Umbilical cord (tissue), 2 donors: ENCODE measurements around the gene SLC25A4. TPM values are rescaled to one million over a fixed set of nuclear protein-coding genes. Genes with fewer than 3 reads are reported as not detected.
"Not testable (repeated sequence)": the region's sequence is repeated elsewhere in the genome, so short reads cannot be mapped to it uniquely, and the experiment has no call there.

Experiments
- DNase-seq: peaks from one replicate; pipeline ENCODE4 v3.0.0-alpha.2; 2015; ENCODE audit warnings: low spot score
- total RNA-seq: library from RNA; depleted of rRNA; stranded (reverse); fragments of >200 nt; gene quantifications from one replicate; pipeline ENCODE4 v1.2.3, GENCODE V29; 2014; ENCODE audit warnings: low replicate concordance; ENCODE audit not compliant: insufficient read depth

SLC25A4 gene
- total RNA-seq, 1 donor from 2014 or later: 12.5 TPM

DNA sequence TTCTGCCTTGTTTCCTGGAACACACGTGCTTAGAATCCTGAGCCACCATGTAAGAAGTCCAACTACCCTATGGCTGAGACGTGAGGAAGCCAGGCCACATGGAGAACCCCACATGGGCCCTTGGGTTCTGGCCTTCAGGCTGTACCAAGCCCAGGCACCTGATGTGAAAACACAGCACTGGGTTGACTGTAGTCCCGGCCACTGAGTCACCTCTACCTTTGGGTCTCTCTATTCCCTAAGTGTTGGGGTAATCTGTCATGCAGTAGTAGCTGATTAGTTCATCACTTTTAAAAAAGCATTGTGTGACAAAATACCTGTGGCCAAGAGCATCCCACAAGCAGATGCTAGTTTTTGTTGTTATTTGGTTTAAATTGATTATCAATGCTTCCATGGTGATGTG, 36.4 kb downstream of the SLC25A4 start:
- no peak for DNase-seq

DNA sequence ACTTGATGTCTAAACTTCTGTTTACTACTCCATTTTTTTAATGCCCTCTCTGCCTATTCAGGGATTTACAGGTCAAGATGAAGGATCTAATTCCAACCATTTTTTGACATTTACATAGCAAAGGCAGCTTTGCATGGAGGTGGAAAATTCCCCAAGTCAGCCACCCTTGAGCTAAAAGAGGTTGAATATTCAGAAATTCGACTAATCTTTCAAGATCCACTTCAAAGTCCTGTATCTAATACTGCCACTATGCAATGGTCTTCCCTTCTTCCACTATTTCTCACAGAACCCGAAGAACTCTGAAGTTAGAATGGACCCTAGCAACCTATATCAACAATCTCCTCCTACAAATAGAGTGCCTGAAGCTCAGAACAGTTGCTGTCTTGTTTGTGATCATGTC, 39.2 kb downstream of the SLC25A4 start:
- DNase-seq: no peak

DNA sequence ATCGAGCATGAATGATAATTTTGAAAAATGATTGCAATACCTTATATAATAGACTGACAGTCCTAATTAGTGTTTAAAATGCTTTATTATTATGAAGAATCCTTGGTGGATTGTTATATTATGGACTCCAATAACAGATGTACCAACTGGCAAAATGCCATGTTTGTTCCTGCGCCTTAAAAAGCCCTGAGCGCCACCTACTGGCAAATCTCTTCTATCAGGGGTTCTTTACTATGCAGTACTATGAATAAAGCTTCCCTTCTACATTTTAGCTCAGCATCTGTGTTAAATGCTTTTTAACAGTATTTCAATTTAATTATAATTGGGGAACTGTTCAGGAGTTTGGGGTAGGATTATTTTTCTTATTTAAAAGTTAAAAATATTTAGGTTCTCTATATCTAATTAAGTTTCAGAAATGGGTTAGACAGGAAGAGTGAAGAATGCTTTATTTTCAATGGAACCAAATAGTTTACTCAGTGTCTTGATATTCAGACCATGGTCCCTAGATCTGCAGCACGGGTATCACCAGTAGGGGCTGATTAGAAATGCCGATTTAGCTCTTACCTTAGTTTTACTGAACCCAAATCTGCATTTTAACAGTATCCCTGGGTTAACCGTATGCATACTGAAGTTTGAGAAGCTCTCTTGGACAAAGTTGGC, 40.7 kb downstream of the SLC25A4 start:
- peak; percentile 87 for DNase-seq

DNA sequence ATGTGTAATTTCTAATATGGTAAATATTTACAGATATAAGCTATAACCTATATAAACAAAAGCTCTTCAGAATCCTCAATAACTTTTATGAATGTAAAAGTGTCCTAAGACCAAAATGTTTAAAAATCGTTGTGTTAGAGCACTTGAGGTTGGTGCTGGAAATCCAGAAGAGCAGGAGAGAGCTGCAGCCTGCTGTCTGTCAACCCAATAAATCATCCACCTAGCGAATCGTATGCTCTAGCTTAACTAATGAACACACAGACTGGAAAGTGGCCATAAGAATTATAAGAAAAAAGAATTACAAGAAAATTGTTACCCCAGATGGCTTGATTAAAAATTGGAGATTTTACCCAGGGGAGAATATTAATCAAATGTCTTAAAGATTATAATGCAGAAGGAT, 43.7 kb downstream of the SLC25A4 start:
- no peak for DNase-seq

DNA sequence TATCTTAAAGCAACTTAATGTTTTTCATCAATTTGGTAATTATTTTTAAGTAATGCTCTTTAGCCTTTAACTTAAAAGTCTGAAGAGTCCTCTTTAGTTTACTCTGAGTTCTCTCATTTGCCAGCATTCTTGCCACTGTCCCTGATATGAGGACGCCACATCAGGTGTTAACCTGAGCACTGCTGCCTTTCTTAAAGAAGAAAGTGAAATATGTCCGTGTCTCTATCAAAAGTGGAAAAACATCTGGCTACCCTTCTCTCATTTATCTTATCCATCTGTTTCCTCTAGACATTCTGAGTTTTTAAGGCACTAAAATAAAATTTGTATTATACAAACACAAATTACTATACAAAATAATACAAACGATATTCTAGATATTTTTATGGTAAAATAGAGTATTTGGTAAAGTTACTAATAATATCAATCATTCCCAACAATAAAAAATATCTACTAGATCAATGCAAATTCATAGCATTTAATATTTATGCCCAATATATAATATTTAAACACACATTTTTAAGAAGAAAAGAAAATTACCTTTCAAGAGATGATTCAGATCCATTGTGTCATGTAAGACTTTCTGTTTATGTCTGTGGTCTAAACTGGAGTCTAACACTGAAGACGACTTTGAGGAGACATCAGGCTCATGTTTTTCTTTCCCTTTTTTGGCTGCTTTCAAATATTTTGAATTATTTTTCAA, 46.7 kb downstream of the SLC25A4 start:
- DNase-seq: no peak

DNA sequence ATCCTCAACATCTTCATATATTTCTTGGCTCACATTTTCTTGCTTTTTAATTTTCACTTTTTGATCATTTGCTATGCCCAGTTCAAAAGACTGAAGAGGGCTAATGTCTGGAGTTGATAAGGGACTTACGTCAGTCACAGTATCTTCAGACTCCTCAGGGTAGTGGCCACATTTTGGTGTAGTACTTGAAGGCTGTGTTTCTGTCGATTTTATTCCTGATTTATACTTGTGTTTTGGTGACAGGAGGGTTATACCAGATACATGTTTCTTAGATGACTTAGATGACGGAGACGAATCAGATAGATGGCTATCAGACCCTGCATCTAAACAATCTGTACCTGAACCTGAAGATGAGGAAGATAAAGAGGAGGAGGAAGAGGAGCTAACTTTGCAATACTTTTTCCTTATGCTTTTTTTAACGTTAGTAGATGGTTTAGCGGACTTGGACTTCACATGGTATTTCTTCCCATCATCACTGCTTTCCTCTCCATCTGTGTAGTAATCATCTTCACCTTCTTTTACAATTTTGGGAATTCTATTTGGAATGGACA, 47.3 kb downstream of the SLC25A4 start:
- DNase-seq: no peak

DNA sequence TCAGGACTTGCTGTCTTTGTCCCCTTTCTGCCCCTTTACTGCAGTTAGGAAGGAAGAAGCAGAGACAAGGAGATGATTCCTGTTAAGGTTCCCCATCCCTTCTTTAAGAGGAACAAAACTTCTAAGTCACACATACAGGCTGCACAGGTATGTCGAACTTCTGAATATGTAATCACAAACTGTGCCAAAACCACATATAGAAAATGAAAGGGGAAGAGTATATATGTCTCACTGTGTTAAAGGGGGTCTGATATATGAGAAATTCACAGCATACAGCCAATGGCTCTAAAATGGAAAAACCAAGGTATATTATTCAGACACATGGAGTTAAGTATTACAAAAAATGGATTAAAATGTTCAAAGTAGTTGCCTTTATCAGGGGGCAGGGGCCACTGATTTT, 49.0 kb downstream of the SLC25A4 start:
- no peak for DNase-seq

DNA sequence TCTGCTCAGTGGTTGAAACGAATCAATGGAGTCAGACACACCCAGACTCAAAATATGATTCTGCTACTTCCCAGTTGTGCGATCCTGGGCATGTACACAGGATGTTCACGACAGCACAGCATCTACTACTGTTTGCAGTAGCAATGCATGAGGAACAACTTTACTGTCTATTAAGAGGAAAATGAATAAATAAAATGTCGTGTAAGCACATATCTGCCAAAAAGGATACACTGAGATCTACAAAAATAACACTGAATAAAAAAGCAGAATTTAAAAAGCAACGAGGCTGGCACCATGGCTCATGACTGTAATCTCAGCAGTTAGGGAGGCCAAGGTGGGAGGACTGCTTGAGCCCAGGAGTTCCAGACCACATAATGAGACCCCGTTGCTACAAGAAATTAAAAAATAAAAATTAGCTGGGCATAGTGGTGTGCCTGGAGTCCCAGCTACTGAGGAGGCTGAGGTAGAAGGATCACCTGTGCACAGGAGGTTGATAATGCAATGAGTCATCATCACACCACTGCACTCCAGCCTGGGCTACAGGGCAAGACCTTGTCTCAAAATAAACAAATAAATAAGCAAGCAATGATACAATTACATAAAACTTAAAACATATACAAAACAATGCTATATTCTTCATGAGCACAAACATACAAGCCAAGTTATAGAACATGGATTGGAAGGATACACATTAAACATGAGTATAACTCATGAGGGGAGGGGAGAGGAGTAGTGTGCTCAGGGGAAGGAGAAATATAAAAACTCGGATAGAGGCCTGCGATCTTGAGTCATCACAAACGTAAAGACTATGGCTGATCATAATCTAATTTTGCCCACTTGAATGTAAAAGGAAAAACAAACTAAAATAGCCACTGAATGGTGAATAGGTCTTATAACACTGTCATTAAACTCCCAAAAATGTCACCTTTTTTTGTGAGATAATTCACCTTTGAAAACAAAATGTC, 52.1 kb downstream of the SLC25A4 start:
- no peak for DNase-seq

DNA sequence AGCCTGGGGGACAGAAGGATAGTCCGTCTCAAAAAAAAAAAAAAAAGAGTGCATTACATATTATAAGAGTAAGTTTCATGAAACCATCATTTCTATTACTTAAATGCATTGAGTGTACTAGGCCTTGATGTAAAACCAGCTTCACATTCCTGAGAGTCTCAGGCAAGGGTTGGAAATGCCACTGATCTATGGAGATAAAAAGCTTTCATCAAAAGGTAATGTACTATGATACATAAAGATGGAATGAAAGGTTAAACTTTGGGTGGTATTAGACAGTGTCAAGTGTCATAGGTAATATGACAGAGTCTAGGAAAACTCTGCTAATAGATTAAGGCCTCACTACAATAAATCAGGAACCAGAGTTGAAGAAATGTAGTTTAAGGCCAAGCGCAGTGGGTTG, 53.4 kb downstream of the SLC25A4 start:
- peak; percentile 22 for DNase-seq

DNA sequence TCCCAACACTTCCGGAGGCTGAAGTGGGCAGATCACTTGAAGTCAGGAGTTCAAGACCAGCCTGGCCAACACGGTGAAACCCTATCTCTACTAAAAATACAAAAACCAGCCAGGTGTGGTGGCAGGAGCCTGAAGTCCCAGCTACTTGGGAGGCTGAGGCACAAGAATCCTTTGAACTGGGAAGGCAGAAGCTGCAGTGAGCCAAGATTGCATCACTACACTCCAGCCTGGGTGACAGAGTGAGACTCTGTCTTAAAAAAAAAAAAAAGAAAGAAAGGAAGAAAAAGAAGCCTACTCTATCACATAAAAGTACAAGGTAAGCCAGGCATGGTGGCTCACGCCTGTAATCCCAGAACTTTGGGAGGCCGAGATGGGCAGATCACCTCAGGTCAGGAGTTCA, 55.1 kb downstream of the SLC25A4 start:
- not testable (repeated sequence) for DNase-seq

Other genes with a start within 250 kb of the SLC25A4 start
- gene HELT, start 124.8 kb upstream of the SLC25A4 start, total RNA-seq: not detected
- gene CFAP97, start 60.7 kb downstream of the SLC25A4 start, total RNA-seq: 37.8 TPM
- gene SNX25, start 66.3 kb downstream of the SLC25A4 start, total RNA-seq: 16.1 TPM